ENCODE data around the gene KAT2B. TPM values are rescaled to one million over a fixed set of nuclear protein-coding genes. Genes with fewer than 3 reads are reported as not detected.
"Not testable (repeated sequence)": the region's sequence is repeated elsewhere in the genome, so short reads cannot be mapped to it uniquely, and the experiment has no call there.

Gene KAT2B
- total and polyA plus RNA-seq, 2 of the 8 experiments (the other 6 are each of a cell fraction or from before 2014, with no cell fraction given): 0.24 to 0.91 TPM

DNA sequence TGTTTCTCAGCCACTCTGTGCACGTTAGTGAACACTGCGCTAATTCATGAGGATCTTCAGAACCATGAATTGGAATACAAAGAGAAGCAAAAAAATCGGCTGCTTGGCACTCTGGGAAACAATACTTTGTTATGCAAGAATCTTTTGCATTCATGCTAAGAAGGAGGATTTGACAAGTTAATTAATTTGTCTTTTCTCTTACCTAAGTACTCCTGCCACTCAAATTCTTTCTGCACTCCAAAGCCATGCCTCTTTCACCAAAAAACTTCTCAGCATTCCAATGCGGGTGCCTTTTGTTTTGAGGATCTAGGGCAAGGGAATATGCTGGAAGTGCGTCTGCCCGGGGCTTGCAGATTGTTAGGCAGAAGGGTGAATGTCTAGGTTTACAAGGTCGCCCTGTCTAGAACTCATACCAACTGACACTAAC, 11.3 kb upstream of the KAT2B start:
- no peak overlapping the region for H2BK15ac ChIP-seq (ENCODE audit: low read length)
- H3K79me1 ChIP-seq (ENCODE audit: low read depth, low read length): no peaks in the 10 kb centered on the region
- 0 out of 2 replicates have a peak overlapping the region, but pooled peaks have one; percentile 55 for H2AFZ ChIP-seq (ENCODE audit: low read length)
- no peak overlapping the region for H3K4me2 ChIP-seq (ENCODE audit: insufficient read depth in 1 of 2, low read depth in 2 of 2, low read length in 2 of 2)
- ChIA-PET CTCF (ENCODE audit: partially characterized antibody) (interaction anchor here (1.4 kb wide), 1 partner anchor 680 kb away, joined by 3 read pairs; no protein-coding TSS in a partner anchor), POLR2A (ENCODE audit: partially characterized antibody) (interaction anchor here (1.0 kb wide), 1 partner anchor 11 kb away, joined by 3 read pairs; the partner anchor contains the start of gene KAT2B)
- H3K4me3 ChIP-seq (ENCODE audit: extremely low read depth in 1 of 4, insufficient read depth in 2 of 4, low read depth in 3 of 4, low read length in 4 of 4): no peak overlapping the region
- no peak overlapping the region; the same call in 1 of the 2 replicates for H2BK5ac ChIP-seq (ENCODE audit: low read depth, low read length)
- H3K27me3 ChIP-seq (replicated peaks in 1 of 4; ENCODE audit: control insufficient read depth in 3 of 4, extremely low read depth in 1 of 4, insufficient read depth in 3 of 4, low read length in 3 of 4): no peaks in the 10 kb centered on the region
- H3K9me3 ChIP-seq (ENCODE audit: insufficient read depth in 2 of 2, low read depth in 1 of 2, low read length in 1 of 2): no peaks in the 10 kb centered on the region
- no peak overlapping the region for H3K9ac ChIP-seq (replicated peaks in 1 of 4; ENCODE audit: extremely low read depth in 1 of 4, low read depth in 3 of 4, low read length in 3 of 4)
- H4K20me1 ChIP-seq (replicated peaks in 1 of 2; ENCODE audit: control insufficient read depth in 1 of 2, insufficient read depth in 2 of 2, low read length in 2 of 2): no peaks in the 10 kb centered on the region
- no peak overlapping the region for H3K23ac ChIP-seq (ENCODE audit: insufficient read length)
- no peak for TF ChIP-seq CBX8 (IDR thresholded peaks at IDR 0.05; ENCODE audit: borderline replicate concordance, low read depth, low read length)
- H3K4me1 ChIP-seq (replicated peaks in 1 of 4; ENCODE audit: control insufficient read depth in 3 of 4, insufficient read depth in 4 of 4, low read length in 3 of 4): no peaks in the 10 kb centered on the region
- no peak overlapping the region for H3K56ac ChIP-seq (replicated peaks; ENCODE audit: insufficient read length, low read depth, low read length)
- no peak overlapping the region for H2BK20ac ChIP-seq (ENCODE audit: low read length)
- FAIRE-seq (no peak), DNase-seq (ENCODE audit: low read depth in 1 of 2, low spot score in 2 of 2) (no peak)
- no peaks in the 10 kb centered on the region for H3K23me2 ChIP-seq (ENCODE audit: low read depth, low read length)
- no peak overlapping the region for H4K8ac ChIP-seq (ENCODE audit: extremely low read depth, insufficient read depth, low read length)
- H4K5ac ChIP-seq (ENCODE audit: insufficient read length, low read depth, low read length): no peak overlapping the region
- H3K14ac ChIP-seq (ENCODE audit: insufficient read length): no peak overlapping the region
- no peak overlapping the region for H2BK12ac ChIP-seq (ENCODE audit: low read depth, low read length)
- no peak overlapping the region for H2AK5ac ChIP-seq (ENCODE audit: low read depth, low read length)
- H3K36me3 ChIP-seq (ENCODE audit: control insufficient read depth in 2 of 4, insufficient read depth in 4 of 4, low read length in 3 of 4): no peaks in the 10 kb centered on the region
- H2BK120ac ChIP-seq (replicated peaks; ENCODE audit: low read depth, low read length): no peak overlapping the region
- H3K4ac ChIP-seq (replicated peaks; ENCODE audit: insufficient read length, low read depth, low read length): no peak overlapping the region
- H3K18ac ChIP-seq (ENCODE audit: extremely low read depth, low read length): no peak overlapping the region
- 70% methylated on average over 7 of the region's 7 CpGs; no CpG with 5 or more reads in 1 of the 2 experiments for WGBS, 2 experiments (ENCODE audit: extremely low coverage in 1 of 2, insufficient coverage in 1 of 2, insufficient read length in 1 of 2, insufficient replicate concordance in 2 of 2, low coverage in 1 of 2, low lambda C conversion rate in 2 of 2, missing lambda C conversion rate in 1 of 2)
- H3K79me2 ChIP-seq (ENCODE audit: control insufficient read depth in 1 of 2, insufficient read depth in 2 of 2, low read length in 2 of 2): no peaks in the 10 kb centered on the region
- H4K91ac ChIP-seq (replicated peaks; ENCODE audit: insufficient read length, low read length): no peak overlapping the region
- no peak overlapping the region for H3K27ac ChIP-seq (ENCODE audit: low read depth, low read length)

DNA sequence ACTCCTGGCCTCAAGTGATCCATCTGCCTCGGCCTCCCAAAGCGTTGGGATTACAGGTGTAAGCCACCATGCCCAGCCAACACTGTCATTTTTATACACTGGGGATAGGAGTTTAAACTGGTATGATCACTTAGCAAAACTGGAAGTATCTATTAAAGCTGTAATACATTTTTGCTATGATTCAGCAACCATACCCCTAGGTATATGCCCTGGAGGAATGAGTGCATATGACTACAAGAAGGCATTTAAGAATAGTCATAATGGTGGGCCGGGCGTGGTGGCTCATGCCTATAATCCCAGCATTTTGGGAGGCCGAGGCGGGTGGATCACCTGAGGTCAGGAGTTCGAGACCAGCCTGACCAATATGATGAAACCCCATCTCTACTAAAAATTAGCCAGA, 8.3 kb upstream of the KAT2B start:
- DNase-seq (ENCODE audit: low read depth in 1 of 2, low spot score in 2 of 2); H3K79me2 ChIP-seq (ENCODE audit: control insufficient read depth in 1 of 2, insufficient read depth in 2 of 2, low read length in 2 of 2); H2BK20ac ChIP-seq (ENCODE audit: low read length); H3K23ac ChIP-seq (ENCODE audit: insufficient read length); H2BK120ac ChIP-seq (replicated peaks; ENCODE audit: low read depth, low read length); H3K4me3 ChIP-seq (ENCODE audit: extremely low read depth in 1 of 4, insufficient read depth in 2 of 4, low read depth in 3 of 4, low read length in 4 of 4); H2AK5ac ChIP-seq (ENCODE audit: low read depth, low read length); H3K27ac ChIP-seq (ENCODE audit: low read depth, low read length); H3K4ac ChIP-seq (replicated peaks; ENCODE audit: insufficient read length, low read depth, low read length); H3K9ac ChIP-seq (replicated peaks in 1 of 4; ENCODE audit: extremely low read depth in 1 of 4, low read depth in 3 of 4, low read length in 3 of 4); FAIRE-seq; H2BK12ac ChIP-seq (ENCODE audit: low read depth, low read length); H3K79me1 ChIP-seq (ENCODE audit: low read depth, low read length); POLR2A ChIA-PET (ENCODE audit: partially characterized antibody); H3K4me2 ChIP-seq (ENCODE audit: insufficient read depth in 1 of 2, low read depth in 2 of 2, low read length in 2 of 2); H3K27me3 ChIP-seq (replicated peaks in 1 of 4; ENCODE audit: control insufficient read depth in 3 of 4, extremely low read depth in 1 of 4, insufficient read depth in 3 of 4, low read length in 3 of 4); H4K91ac ChIP-seq (replicated peaks; ENCODE audit: insufficient read length, low read length); H3K4me1 ChIP-seq (replicated peaks in 1 of 4; ENCODE audit: control insufficient read depth in 3 of 4, insufficient read depth in 4 of 4, low read length in 3 of 4); H3K36me3 ChIP-seq (ENCODE audit: control insufficient read depth in 2 of 4, insufficient read depth in 4 of 4, low read length in 3 of 4); H2BK5ac ChIP-seq (ENCODE audit: low read depth, low read length); H4K5ac ChIP-seq (ENCODE audit: insufficient read length, low read depth, low read length); H4K20me1 ChIP-seq (replicated peaks in 1 of 2; ENCODE audit: control insufficient read depth in 1 of 2, insufficient read depth in 2 of 2, low read length in 2 of 2); H3K23me2 ChIP-seq (ENCODE audit: low read depth, low read length); H2AFZ ChIP-seq (ENCODE audit: low read length); H3K56ac ChIP-seq (replicated peaks; ENCODE audit: insufficient read length, low read depth, low read length); H2BK15ac ChIP-seq (ENCODE audit: low read length); H3K14ac ChIP-seq (ENCODE audit: insufficient read length); H4K8ac ChIP-seq (ENCODE audit: extremely low read depth, insufficient read depth, low read length); H3K18ac ChIP-seq (ENCODE audit: extremely low read depth, low read length); H3K9me3 ChIP-seq (ENCODE audit: insufficient read depth in 2 of 2, low read depth in 1 of 2, low read length in 1 of 2): not testable (repeated sequence)
- CTCF ChIA-PET (ENCODE audit: partially characterized antibody): interaction anchor here (0.5 to 0.9 kb wide), 3 partner anchors 9 to 160 kb away, joined by 3 to 4 read pairs (median 3); no protein-coding TSS in a partner anchor
- 87% methylated on average over 7 of the region's 7 CpGs; no CpG with 5 or more reads in 1 of the 2 experiments for WGBS, 2 experiments (ENCODE audit: extremely low coverage in 1 of 2, insufficient coverage in 1 of 2, insufficient read length in 1 of 2, insufficient replicate concordance in 2 of 2, low coverage in 1 of 2, low lambda C conversion rate in 2 of 2, missing lambda C conversion rate in 1 of 2)
